Type B pancreatic cell (in vitro differentiated cells): Measurements from ENCODE around the gene KRT86. TPM values are rescaled to one million over a fixed set of nuclear protein-coding genes. Genes with fewer than 3 reads are reported as not detected.
A peak's percentile ranks its signal among the peaks of the same experiment; 100 is the strongest.

Experiments
- DNase-seq: peaks from one replicate; pipeline ENCODE4 v3.0.0; 2021; ENCODE audit warnings: mixed read lengths; ENCODE audit not compliant: unreplicated experiment; ENCODE audit errors: extremely low spot score
- H3K27ac Mint-ChIP-seq: 2 replicates; pipeline ENCODE4 v1.8.0; 2021; ENCODE audit warnings: mild to moderate bottlenecking, mixed read lengths
- H3K27me3 Mint-ChIP-seq: 2 replicates; pipeline ENCODE4 v1.8.0; 2021; ENCODE audit warnings: mixed read lengths
- H3K36me3 Mint-ChIP-seq: 2 replicates; pipeline ENCODE4 v1.8.0; 2021; ENCODE audit warnings: mixed read lengths
- H3K4me1 Mint-ChIP-seq: one replicate; pipeline ENCODE4 v1.8.0; 2021; ENCODE audit warnings: mixed read lengths; ENCODE audit not compliant: unreplicated experiment
- H3K4me3 Mint-ChIP-seq: 2 replicates; pipeline ENCODE4 v1.8.0; 2021; ENCODE audit warnings: mild to moderate bottlenecking, mixed read lengths
- H3K9me3 Mint-ChIP-seq: 2 replicates; pipeline ENCODE4 v1.8.0; 2021; ENCODE audit warnings: mixed read lengths
- total RNA-seq: library from RNA; stranded (reverse); gene quantifications from 2 replicates; pipeline ENCODE4 v1.2.1, GENCODE V29; 2021; ENCODE audit warnings: low replicate concordance
- TF ChIP-seq, protein P1 (sequence below): fragments of 200-600 bp; sonication (generic); conservative IDR thresholded peaks from 2 replicates; pipeline ENCODE4 v1.5.0; 2021; ENCODE audit warnings: antibody characterized with exemption, mild to moderate bottlenecking

The KRT86 gene
- total RNA-seq, 1 donor from 2014 or later, result 0.14 TPM

DNA sequence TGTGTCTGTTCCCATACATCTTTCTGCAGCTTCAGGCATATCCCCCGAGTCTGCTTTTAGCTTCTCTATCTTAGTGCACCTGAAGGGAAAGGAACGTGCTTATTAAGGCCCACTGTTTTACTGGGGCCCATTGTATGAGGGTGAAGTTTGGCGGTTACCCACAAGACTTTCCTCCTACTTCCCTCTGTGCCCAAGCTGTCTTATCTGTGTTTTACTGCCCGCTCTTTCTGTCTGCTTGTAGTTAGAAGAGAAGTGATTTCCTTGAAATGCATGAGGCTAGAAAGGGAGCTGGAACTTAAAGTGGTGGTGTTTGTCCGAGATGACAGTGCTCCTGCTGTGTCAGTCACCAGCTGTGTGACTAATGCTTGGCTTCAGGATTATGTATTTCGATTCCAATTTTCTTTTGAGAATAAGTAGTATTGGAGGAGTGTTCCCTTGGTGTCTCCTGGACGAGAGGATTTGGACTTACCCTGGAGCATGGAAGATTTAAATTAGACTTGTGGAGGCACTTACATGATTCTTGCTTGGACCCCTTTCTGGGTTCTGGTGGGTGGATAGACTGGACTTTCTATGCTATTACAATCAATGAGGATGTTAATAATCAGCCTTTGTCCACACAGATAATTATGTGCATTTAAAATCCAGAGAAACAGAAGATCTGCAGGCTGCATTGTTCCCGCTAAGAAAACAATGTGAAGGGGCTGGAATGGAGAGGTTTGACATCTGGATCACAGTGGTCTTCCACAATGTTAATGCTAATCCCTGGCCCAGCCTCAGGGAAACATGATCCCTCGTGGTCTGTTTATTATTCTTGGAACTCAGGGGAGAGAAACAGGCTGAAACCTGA, 13.9 kb upstream of the KRT86 start:
- no peak for DNase-seq
- Mint-ChIP-seq H3K27ac (peak overlapping the region; percentile 19), H3K36me3 (peaks cover 4% of the 10 kb centered on the region), H3K27me3 (peaks cover 59% of the 10 kb centered on the region), H3K9me3 (peaks cover 13% of the 10 kb centered on the region), H3K4me3 (peak overlapping the region; percentile 36), H3K4me1 (peaks cover 22% of the 10 kb centered on the region)
- TF ChIP-seq, protein P1, sequence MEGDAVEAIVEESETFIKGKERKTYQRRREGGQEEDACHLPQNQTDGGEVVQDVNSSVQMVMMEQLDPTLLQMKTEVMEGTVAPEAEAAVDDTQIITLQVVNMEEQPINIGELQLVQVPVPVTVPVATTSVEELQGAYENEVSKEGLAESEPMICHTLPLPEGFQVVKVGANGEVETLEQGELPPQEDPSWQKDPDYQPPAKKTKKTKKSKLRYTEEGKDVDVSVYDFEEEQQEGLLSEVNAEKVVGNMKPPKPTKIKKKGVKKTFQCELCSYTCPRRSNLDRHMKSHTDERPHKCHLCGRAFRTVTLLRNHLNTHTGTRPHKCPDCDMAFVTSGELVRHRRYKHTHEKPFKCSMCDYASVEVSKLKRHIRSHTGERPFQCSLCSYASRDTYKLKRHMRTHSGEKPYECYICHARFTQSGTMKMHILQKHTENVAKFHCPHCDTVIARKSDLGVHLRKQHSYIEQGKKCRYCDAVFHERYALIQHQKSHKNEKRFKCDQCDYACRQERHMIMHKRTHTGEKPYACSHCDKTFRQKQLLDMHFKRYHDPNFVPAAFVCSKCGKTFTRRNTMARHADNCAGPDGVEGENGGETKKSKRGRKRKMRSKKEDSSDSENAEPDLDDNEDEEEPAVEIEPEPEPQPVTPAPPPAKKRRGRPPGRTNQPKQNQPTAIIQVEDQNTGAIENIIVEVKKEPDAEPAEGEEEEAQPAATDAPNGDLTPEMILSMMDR, result no peak

GRCh38 chr12:52261208-52261484, 13.3 kb upstream of the KRT86 start:
- Mint-ChIP-seq H3K27ac (no peak overlapping the region), H3K4me1 (peaks cover 22% of the 10 kb centered on the region), H3K4me3 (peak overlapping the region; percentile 34), H3K36me3 (peaks cover 4% of the 10 kb centered on the region), H3K27me3 (peaks cover 54% of the 10 kb centered on the region), H3K9me3 (peaks cover 14% of the 10 kb centered on the region)
- no peak for DNase-seq
- TF ChIP-seq, protein P1, result no peak

- no peak for DNase-seq
- Mint-ChIP-seq H3K27ac (no peak overlapping the region), H3K36me3 (peaks cover 4% of the 10 kb centered on the region), H3K4me1 (peaks cover 22% of the 10 kb centered on the region), H3K27me3 (peaks cover 43% of the 10 kb centered on the region), H3K9me3 (peaks cover 14% of the 10 kb centered on the region), H3K4me3 (no peak overlapping the region)
- TF ChIP-seq, protein P1, result no peak
These were observed 12.2 kb upstream of the KRT86 start for GRCh38 chr12:52262286-52262685.

GRCh38 chr12:52263761-52264434, 10.5 kb upstream of the KRT86 start:
- TF ChIP-seq, protein P1, result no peak
- Mint-ChIP-seq H3K27me3 (peaks cover 31% of the 10 kb centered on the region), H3K4me1 (peaks cover 22% of the 10 kb centered on the region), H3K36me3 (peaks cover 4% of the 10 kb centered on the region), H3K4me3 (no peak overlapping the region), H3K27ac (no peak overlapping the region), H3K9me3 (peaks cover 14% of the 10 kb centered on the region)
- no peak for DNase-seq

DNA sequence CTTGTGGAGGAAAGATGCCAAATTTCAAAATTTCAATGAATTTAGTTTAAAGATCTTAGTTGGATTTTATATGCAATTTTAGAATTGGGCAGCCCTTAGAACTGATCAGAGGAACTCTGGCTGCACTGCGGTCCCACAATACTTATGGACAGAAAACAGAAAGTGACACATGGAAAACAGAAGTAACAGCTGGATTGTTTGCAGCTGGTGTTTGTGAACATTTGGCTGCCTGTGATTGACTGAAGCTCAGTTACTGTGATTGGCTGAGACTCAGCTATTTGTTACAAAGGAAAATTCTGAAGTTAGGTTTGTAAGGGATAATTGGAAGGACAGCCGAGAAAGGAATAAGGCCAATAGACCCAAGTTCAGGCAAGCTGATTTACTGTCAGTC, 10.0 kb upstream of the KRT86 start:
- H3K4me1 Mint-ChIP-seq, result peaks cover 22% of the 10 kb centered on the region
- H3K36me3 Mint-ChIP-seq, result peaks cover 4% of the 10 kb centered on the region
- peaks cover 25% of the 10 kb centered on the region for H3K27me3 Mint-ChIP-seq
- DNase-seq, result no peak
- H3K9me3 Mint-ChIP-seq, result peaks cover 14% of the 10 kb centered on the region
- H3K27ac Mint-ChIP-seq, result no peak overlapping the region
- H3K4me3 Mint-ChIP-seq, result no peak overlapping the region
- TF ChIP-seq, protein P1, result no peak
